ENCODE results near the gene CAP2. TPM values are rescaled to one million over a fixed set of nuclear protein-coding genes. Genes with fewer than 3 reads are reported as not detected.

Gene CAP2
- total RNA-seq, 2 experiments from 2014 or later = not detected

DNA sequence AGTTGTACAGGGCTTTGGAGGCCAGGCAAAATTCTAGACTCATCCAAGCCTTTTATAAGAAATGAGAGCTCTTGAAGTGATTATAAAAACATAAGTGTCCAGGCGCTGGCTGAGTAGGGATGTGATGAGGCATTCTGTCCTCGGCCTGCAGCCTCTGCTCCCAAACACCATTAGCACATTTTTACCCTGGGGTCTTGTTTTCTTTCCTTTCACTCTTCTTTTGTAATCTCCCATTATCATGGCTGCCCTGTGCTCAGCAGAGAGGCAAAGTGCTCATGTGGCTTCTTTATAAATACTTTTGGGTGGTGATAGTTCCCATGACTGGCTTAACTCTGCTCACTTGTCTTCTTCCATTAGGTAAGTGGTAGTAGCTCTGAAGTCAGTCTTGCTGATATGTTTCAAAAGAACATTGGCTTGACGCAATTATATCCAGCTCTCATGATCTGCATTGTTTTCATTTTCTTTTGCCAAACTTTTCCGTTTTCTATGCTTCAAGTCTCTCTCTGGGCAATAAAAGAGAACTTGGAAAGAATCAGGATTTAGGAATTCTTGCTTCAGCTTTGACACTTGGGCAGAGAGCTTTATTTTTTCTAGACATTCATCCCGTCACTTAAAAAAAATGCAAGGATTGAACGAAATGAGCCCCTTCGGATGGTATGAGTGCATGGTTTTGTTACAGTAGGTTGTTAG lies 61.1 kb downstream of the CAP2 start:
- Mint-ChIP-seq H3K36me3 (no peaks in the 10 kb centered on the region), H3K9me3 (no peaks in the 10 kb centered on the region), H3K27ac (no peak overlapping the region), H3K4me1 (ENCODE audit: low read depth) (no peaks in the 10 kb centered on the region), H3K27me3 (peaks cover 16% of the 10 kb centered on the region), H3K4me3 (no peak overlapping the region)
- ChIA-PET CTCF (no interaction called here), POLR2A (no interaction called here)
- DNase-seq = no peak
- intact Hi-C loops (cut with micrococcal nuclease) = no loop called here

DNA sequence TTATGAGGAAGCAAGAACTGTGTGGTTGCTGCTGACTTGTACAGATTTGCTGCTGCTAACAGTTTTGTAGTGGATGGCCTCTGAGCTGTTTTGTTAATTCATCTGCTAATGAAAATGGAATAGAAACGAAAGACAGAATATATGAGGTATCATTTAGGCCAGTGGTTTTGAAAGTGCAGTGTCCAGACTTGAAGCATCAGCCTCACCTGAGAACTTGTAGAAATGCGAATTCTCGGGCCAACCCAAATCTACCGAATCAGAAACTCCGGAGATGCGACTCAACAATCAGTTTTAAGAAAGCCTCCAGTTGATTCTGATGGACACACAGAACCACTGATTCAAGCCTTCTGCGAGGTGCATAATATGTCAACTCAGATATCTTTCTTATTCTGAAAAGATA lies 62.5 kb downstream of the CAP2 start:
- Mint-ChIP-seq H3K9me3 (no peaks in the 10 kb centered on the region), H3K27ac (no peak overlapping the region), H3K4me1 (ENCODE audit: low read depth) (no peaks in the 10 kb centered on the region), H3K4me3 (no peak overlapping the region), H3K27me3 (peaks cover 16% of the 10 kb centered on the region), H3K36me3 (no peaks in the 10 kb centered on the region)
- intact Hi-C loops (cut with micrococcal nuclease) = no loop called here
- CTCF ChIA-PET = no interaction called here
- DNase-seq = no peak
- POLR2A ChIA-PET = no interaction called here

DNA sequence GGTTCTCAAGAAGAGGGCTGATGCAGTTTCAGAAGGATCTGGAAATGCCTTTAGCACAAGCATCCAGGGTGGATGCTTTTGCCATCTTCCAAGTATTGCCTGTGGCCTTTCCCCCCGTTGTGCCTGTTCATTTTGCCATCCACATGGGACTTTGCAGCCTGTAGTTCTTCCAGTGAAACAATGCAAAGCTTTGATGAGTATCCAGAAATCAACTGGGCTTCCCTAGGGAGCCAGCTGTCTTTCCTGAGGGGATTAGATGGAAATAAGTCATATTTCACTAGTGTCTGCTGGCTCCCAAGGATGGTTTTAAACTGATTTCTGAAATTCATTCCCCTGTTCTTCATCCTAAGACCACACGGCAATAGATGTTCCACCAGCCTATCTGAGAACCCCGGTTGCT lies 63.3 kb downstream of the CAP2 start:
- Mint-ChIP-seq H3K9me3 (no peaks in the 10 kb centered on the region), H3K36me3 (no peaks in the 10 kb centered on the region), H3K27me3 (peaks cover 16% of the 10 kb centered on the region), H3K27ac (no peak overlapping the region), H3K4me3 (no peak overlapping the region), H3K4me1 (ENCODE audit: low read depth) (no peaks in the 10 kb centered on the region)
- ChIA-PET CTCF (no interaction called here), POLR2A (no interaction called here)
- intact Hi-C loops (cut with micrococcal nuclease) = no loop called here
- no peak for DNase-seq

DNA sequence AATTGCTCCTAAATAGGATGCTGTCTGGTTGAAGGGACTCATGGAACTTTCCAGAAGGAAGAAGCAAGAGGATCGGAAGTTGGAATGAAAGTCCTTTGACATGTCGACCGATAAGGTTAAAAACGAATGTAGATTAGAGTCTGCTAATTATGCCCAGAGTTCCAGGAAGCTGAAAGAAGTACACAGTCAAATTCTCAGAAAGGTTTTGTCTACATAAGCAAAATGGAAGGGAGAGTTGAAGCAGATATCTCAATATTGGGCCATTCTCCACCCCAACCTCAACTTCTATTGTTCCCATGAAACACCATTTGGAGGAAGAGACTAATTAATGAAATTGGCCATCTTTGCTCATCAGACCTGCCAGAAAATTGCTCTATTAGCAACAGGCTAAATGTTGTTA lies 64.0 kb downstream of the CAP2 start:
- CTCF ChIA-PET = no interaction called here
- Mint-ChIP-seq H3K4me1 (ENCODE audit: low read depth) (no peaks in the 10 kb centered on the region), H3K27ac (no peak overlapping the region), H3K27me3 (peaks cover 11% of the 10 kb centered on the region), H3K4me3 (no peak overlapping the region), H3K36me3 (no peaks in the 10 kb centered on the region), H3K9me3 (no peaks in the 10 kb centered on the region)
- intact Hi-C loops (cut with micrococcal nuclease) = no loop called here
- no peak for DNase-seq
- POLR2A ChIA-PET = no interaction called here

DNA sequence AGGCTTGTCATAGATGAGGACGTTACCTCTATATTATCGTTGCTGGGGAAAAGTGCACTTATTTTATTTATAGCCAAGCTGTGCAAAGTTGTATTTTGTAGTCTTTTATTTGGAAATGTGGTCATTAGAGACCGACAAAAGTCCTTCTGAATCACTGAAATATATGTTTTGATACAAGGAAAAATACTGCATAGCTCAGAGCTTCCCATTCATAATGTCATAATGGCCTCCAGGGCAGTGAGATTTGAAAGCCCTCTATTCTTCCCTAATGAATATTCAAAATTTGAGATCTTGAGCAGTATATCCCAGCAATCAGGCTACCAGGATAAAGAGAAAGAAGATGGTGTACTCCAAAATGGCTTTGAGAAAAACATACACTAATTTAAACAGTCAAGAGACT lies 64.6 kb downstream of the CAP2 start:
- H3K36me3 Mint-ChIP-seq = no peaks in the 10 kb centered on the region
- H3K9me3 Mint-ChIP-seq = no peaks in the 10 kb centered on the region
- no peaks in the 10 kb centered on the region for H3K4me1 Mint-ChIP-seq (ENCODE audit: low read depth)
- peaks cover 11% of the 10 kb centered on the region for H3K27me3 Mint-ChIP-seq
- intact Hi-C loops (cut with micrococcal nuclease) = no loop called here
- H3K4me3 Mint-ChIP-seq = no peak overlapping the region
- POLR2A ChIA-PET = no interaction called here
- no peak for DNase-seq
- no peak overlapping the region for H3K27ac Mint-ChIP-seq
- CTCF ChIA-PET = no interaction called here

DNA sequence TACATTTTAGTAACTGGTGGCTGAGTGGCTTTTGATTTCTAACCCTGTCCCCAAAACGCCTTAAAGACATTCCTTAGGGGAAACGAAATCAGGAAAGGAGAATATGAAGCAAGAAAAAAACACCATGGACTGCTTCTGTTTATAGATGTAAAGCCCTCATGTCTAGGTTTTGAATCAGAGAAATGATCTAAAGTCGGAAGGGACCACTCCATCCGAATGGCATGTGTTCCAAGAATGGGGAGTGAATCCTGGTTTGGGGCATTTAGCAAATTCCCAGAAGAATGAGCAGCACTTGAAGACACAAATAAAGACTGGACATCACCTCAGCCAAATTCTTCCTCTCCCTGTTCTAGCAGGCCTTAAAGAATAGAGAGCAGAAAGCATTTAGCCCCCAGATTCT lies 65.6 kb downstream of the CAP2 start:
- Mint-ChIP-seq H3K4me1 (ENCODE audit: low read depth) (no peaks in the 10 kb centered on the region), H3K27ac (no peak overlapping the region), H3K9me3 (no peaks in the 10 kb centered on the region), H3K27me3 (peaks cover 9% of the 10 kb centered on the region), H3K36me3 (no peaks in the 10 kb centered on the region), H3K4me3 (no peak overlapping the region)
- ChIA-PET CTCF (no interaction called here), POLR2A (no interaction called here)
- intact Hi-C loops (cut with micrococcal nuclease) = no loop called here
- no peak for DNase-seq

- Mint-ChIP-seq H3K36me3 (no peaks in the 10 kb centered on the region), H3K27me3 (peaks cover 8% of the 10 kb centered on the region), H3K9me3 (no peaks in the 10 kb centered on the region), H3K4me3 (no peak overlapping the region), H3K4me1 (ENCODE audit: low read depth) (no peaks in the 10 kb centered on the region), H3K27ac (no peak overlapping the region)
- ChIA-PET POLR2A (no interaction called here), CTCF (no interaction called here)
- intact Hi-C loops (cut with micrococcal nuclease) = no loop called here
- no peak for DNase-seq
These were observed 67.5 kb downstream of the CAP2 start for GRCh38 chr6:17460862-17461261.

DNA sequence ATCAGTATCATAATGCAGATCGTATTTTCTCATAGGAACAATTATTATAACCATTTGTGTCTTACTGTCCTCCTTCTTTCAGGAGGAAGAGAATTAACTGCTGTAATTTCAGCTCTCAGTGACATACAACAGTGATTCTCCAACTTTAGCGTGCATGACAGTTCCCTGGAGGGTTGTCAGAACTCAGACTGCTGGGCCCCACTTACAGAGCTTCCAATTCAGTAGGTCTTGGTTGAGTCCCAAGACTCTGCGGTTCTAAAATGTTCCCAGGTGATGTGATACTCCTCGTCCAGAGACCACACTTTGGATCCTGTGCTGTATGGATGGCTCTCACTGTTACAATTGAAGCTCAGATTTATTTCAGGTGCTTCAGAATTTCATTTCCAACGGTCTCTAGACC lies 72.8 kb downstream of the CAP2 start:
- H3K9me3 Mint-ChIP-seq = no peaks in the 10 kb centered on the region
- peaks cover 3% of the 10 kb centered on the region for H3K27me3 Mint-ChIP-seq
- intact Hi-C loops (cut with micrococcal nuclease) = no loop called here
- ChIA-PET POLR2A (no interaction called here), CTCF (no interaction called here)
- no peak overlapping the region for H3K27ac Mint-ChIP-seq
- no peaks in the 10 kb centered on the region for H3K4me1 Mint-ChIP-seq (ENCODE audit: low read depth)
- no peaks in the 10 kb centered on the region for H3K36me3 Mint-ChIP-seq
- DNase-seq = no peak
- H3K4me3 Mint-ChIP-seq = no peak overlapping the region

DNA sequence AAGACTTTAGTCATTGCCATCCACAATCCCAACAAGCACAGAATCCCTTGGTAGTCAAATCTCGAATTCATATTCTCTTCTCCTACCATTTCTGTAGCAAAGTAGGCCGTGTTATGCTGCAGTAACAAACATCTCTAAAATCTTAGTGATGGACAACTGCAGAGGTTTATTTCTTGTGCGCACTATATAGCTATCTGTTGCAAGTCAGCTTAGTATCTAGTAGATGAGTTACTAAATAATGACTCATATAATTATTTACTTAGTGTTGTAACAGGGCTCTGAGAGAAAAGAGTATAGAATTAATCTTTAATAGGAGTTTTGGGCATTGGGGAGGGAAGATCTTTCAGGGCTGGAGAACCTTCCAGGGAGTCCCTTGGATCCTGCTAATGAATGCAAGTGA lies 73.3 kb downstream of the CAP2 start:
- ChIA-PET POLR2A (no interaction called here), CTCF (no interaction called here)
- no peak for DNase-seq
- peaks cover 3% of the 10 kb centered on the region for H3K27me3 Mint-ChIP-seq
- intact Hi-C loops (cut with micrococcal nuclease) = no loop called here
- no peaks in the 10 kb centered on the region for H3K36me3 Mint-ChIP-seq
- H3K4me3 Mint-ChIP-seq = no peak overlapping the region
- no peaks in the 10 kb centered on the region for H3K4me1 Mint-ChIP-seq (ENCODE audit: low read depth)
- H3K9me3 Mint-ChIP-seq = no peaks in the 10 kb centered on the region
- H3K27ac Mint-ChIP-seq = no peak overlapping the region

GRCh38 chr6:17469006-17469832 lies 75.8 kb downstream of the CAP2 start:
- ChIA-PET CTCF (no interaction called here), POLR2A (no interaction called here)
- Mint-ChIP-seq H3K4me1 (ENCODE audit: low read depth) (no peaks in the 10 kb centered on the region), H3K9me3 (no peaks in the 10 kb centered on the region), H3K36me3 (no peaks in the 10 kb centered on the region), H3K4me3 (no peak overlapping the region), H3K27me3 (peaks cover 3% of the 10 kb centered on the region), H3K27ac (no peak overlapping the region)
- DNase-seq = no peak
- intact Hi-C loops (cut with micrococcal nuclease) = no loop called here

GRCh38 chr6:17470202-17470937 lies 77.0 kb downstream of the CAP2 start:
- H3K4me3 Mint-ChIP-seq = no peak overlapping the region
- ChIA-PET POLR2A (no interaction called here), CTCF (no interaction called here)
- H3K36me3 Mint-ChIP-seq = no peaks in the 10 kb centered on the region
- no peaks in the 10 kb centered on the region for H3K9me3 Mint-ChIP-seq
- H3K4me1 Mint-ChIP-seq (ENCODE audit: low read depth) = no peaks in the 10 kb centered on the region
- no peak for DNase-seq
- peaks cover 3% of the 10 kb centered on the region for H3K27me3 Mint-ChIP-seq
- intact Hi-C loops (cut with micrococcal nuclease) = no loop called here
- no peak overlapping the region for H3K27ac Mint-ChIP-seq

DNA sequence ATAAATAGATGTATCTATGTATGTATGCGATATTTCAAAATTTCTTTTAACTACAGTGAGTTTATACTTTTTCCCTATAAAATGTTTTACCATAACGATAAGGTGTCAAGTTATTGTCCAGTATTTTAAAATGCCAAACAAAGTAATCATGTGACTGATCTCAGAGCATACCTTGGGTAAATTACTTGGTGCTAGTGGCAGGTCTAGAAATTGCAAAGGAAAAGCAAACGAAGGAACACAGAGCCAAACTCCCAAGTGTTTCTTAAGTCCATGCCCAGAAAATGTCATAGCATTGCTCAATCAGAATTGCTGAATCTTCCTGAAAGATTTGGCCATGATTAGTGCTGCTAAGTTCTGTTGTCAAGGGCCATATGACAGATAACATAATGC lies 77.5 kb downstream of the CAP2 start:
- H3K36me3 Mint-ChIP-seq = no peaks in the 10 kb centered on the region
- no peaks in the 10 kb centered on the region for H3K9me3 Mint-ChIP-seq
- H3K4me1 Mint-ChIP-seq (ENCODE audit: low read depth) = no peaks in the 10 kb centered on the region
- ChIA-PET CTCF (no interaction called here), POLR2A (no interaction called here)
- H3K27ac Mint-ChIP-seq = no peak overlapping the region
- peaks cover 3% of the 10 kb centered on the region for H3K27me3 Mint-ChIP-seq
- no peak for DNase-seq
- H3K4me3 Mint-ChIP-seq = no peak overlapping the region
- intact Hi-C loops (cut with micrococcal nuclease) = no loop called here
